NAMALWA (cell line): ENCODE results near the gene MAB21L4.

Source experiments
- DNase-seq: peaks from one replicate; pipeline ENCODE4 v3.0.0-alpha.2; 2015; ENCODE audit warnings: low spot score

The MAB21L4 gene

DNA sequence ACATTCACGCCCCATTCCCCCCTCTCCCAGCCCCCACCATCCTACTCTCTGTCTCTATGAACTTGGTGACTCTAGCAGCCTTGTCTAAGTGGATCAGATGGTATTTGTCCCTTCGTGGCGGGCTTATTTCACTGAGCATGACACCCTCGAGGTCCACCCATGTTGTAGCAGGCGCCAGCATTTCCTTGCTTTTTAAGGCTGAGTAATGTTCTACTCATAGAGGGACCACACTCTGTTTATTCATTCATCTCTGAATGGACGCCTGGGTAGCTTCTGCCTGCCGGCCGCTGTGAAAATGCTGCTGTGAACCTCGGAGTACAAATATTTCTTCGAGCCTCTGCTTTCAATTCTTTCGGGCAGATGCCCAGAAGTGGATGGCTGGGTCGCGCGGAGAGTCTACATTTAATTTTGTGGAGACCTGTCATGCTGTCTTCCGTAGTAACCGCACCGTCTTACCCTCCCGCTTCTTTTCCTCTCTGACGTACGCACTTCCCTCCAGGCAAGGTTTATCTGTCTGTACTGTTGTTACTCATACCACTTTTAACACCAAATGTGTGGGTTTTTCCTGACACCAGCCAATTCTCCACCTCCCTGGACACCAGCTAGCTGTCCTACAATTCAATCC is 15.8 kb upstream of the MAB21L4 start:
- DNase-seq: no peak

DNA sequence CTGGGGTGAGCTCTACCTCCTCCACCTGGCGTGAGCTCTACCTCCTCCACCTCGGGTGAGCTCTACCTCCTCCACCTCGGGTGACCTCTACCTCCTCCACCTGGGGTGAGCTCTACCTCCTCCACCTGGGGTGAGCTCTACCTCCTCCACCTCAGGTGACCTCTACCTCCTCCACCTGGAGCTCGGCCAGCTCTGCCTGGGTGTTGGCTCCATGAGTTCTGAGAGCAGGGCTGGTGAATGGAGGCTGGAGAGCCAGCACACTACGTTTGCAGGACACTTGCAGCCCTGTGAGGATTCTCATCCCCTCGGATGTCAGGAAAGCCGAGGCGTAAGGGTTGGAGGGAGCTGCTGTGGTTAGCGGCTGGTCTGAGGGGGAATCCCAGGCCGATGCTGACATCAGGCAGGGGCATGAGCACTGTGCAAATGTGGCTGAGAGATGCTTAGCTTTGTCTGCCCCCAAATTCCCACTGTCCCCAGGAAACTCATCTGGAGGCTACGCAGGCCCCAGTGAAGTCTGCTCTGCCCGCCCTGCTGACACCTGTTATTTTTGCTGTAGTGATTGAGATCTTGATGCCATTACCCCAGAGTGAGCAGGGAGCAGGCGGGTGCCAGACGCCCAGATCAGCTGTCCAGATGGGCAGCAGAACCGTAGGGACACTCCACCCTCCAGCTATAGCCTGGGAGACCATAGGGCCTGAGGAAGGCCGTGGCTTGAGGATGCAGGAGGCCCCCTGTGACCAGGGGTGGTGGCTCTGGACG is 13.4 kb upstream of the MAB21L4 start:
- DNase-seq: no peak

DNA sequence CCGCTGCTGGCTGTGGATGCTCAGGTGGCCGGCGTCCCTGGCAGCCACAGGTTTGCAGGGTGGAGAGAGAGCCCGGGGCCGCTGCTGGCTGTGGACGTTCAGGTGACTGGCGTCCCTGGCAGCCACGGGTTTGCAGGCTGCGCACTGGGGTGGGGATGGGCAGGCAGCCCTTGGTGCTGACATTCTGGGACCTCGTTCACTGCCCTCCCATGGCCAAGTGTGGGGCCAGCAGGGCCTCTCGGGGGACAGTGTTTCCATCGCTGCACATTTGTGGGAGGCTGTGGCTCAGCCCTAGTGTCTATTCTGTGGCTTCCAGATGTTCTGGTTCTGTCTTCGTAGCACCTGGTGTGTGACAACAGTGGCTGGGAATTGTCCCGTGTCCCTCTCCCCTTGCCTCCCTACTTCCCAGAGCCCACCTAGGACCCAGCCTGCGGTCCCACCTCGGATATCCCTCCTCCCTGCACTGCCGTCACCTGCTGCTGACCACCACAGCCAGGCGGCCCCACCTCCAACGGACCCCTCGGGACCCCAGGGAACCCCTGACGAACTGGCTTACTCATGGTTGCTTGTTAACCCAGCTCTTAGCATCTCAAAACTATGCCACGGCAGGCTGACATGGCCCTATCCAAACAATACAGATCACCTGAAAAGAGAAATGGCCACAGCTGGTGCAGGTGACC is 11.1 kb upstream of the MAB21L4 start:
- DNase-seq: no peak

DNA sequence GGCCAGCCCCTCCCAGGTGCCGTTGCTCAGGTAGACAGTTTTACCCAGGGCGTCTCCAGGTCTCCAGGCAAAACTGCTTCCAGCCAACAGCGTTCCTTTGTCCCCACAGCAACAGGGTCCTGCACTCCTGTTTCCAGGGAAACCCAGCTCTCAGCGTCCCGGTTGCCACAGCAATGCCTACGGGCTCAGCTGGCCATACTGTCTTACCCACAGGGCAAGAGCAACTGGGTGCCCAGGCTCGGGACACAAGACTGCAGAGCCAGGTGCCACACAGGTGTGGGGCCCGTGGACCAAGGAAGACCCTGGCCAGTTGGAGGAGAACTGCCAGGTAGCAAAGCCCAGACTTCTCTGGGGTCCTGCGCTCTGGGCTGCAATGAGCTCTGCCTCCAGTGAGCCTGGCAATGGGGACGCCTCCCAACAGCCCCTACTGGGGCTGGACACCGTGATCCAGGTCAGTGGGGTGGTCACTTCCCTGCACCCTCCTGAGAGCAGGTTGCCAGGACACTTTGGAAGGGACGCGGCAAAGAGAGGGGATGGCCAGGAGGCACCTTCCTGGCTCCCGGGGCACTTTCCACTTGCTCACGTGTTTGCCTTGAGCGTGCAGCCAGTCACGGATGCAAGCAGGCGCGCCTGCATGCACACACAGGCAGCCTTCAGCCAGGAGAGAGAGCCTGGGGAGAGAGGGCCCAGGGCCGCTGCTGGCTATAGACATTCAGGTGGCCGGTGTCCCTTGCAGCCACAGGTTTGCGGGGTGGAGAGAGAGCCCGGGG is 10.4 kb upstream of the MAB21L4 start, which contains the start of gene CROCC2:
Gene CROCC2 (plus strand): TSS at position 196 of the 770 bp plus-strand sequence. CDS start 178 bp downstream, at position 374.
- DNase-seq: no peak

DNA sequence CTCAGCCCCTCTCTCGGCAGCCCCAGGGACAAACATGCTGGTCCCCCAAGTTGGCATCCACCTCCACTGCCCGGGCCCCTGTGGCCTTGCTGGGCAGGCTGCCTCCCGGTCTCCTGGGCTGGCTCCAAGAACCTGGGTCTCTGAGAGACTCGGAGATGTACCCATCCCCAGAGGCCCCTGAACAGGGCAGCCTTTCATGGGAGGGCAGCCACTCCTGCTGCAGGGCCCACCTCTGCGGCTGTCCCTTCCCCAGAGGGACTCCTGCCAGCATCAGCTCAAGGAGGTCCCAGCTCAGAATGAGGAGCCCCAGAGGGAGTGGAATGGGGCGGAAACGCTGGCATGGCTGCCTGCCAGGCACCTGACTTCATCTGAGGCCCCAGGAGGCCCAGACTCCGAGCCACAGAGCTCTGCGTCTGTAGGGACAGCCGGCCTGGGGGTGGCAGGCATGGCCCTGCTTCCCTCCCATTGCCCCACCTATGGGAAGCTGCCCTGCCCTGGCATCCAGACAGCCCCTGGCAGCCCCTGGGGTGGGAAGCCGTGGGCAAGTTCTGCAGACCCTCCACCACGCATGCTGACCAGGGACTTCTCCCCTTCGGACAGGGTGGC is 9.3 kb upstream of the MAB21L4 start:
- no peak for DNase-seq

DNA sequence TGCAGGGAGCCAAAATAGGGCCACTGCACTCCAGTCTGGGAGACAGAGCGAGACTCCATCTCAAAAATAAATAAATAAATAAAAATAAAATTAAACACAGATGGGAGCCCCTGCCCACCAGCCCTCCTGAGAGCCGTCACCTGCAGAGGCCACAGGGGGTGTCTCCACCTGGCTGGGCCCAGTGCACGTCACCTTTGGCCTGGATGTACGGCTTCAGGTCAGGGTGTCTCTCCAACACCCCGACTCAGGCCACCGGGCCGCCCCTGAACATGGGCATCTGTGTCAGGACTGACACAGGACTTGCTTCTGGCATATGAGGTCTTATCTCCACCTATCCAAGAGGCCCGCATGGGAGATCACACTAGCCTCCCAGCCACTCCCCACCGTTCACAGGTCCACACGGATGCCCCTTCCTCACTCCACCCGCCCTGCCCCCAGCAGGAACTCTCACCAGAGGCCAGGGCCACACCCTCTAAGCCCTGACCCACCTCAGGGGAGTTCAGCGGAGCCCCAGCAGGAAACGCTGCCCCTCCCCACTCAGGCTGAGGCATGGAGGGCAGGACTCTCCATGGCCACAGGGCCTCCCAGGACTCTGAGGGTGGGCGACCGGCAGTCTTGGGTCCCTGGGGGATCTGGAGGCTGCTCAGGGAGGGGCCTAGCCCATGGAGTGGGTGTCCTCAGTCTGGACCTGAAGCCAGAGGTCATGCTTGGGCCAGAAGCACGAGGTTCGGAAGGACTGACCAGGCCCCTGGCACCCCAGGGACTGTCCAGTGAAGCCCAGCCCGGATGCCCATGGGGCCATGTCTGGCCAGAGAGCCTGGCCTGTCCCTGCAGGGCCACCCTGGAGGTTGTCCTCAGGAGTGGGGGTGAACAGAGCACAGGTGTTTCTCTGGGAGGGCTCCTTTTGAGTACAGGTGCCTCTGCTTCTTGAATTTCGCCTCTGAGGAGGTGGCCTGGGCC is 8.5 kb upstream of the MAB21L4 start:
- no peak for DNase-seq

DNA sequence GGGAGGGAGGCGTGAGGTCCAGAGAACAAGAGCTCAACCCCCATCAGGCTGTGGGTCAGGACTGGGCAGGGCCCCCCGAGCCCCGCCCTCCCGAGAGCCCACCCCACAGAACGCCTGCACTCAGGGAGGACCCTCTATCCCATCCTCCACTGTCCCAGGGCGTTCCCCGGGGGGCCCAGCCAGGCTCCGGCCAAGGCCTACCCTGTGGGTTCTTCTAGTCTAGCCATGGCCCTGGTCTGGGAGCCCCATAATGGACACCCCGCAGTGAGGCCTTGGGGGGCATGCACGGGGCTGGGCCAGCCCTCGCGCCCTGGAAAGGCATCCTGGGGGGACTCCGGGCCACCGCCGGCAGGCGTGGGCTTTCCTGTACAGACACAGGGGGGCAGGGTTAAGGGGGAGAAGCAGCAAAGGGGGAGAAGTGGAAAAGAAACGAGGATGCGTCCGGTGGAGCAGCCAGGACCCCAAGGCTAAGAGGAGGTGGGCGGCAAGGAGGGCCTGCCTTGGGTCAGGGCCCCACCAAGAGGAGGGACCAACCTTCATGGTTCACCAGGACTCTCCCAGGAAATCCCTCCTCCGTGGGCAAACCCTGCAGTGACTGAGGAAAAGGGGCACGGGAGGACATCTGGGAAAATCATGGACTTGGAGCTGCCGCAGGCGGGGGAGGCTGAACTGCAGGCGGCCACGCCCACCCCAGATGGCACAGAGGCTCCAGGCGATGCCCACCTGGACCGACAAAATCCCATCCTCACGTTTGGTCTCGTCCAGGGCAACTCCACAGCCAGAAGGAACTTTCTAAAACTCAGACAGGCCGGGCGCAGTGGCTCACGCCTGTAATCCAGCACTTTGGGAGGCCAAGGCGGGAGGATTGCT is 7.5 kb upstream of the MAB21L4 start:
- no peak for DNase-seq

DNA sequence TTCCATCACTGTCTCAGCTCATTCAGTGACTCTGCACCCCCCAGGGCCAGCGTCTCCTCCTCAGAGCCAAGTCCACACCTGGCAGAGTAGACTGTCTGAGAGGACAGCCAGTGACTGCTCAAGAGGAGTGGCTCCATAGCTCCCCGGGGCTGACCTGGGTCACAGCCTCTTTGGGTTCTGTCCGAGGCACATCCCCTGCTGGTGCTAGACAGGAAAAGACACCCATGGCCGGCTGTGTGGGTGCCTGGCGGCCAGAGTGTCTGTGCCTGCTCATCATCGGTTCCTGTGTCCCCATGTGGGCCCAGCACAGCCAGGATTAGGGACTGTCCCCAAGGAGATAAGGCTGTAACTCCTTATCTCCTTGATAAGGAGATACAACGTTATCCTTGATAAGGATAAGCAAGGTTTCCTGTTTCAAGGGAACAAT is 6.7 kb upstream of the MAB21L4 start:
- no peak for DNase-seq

DNA sequence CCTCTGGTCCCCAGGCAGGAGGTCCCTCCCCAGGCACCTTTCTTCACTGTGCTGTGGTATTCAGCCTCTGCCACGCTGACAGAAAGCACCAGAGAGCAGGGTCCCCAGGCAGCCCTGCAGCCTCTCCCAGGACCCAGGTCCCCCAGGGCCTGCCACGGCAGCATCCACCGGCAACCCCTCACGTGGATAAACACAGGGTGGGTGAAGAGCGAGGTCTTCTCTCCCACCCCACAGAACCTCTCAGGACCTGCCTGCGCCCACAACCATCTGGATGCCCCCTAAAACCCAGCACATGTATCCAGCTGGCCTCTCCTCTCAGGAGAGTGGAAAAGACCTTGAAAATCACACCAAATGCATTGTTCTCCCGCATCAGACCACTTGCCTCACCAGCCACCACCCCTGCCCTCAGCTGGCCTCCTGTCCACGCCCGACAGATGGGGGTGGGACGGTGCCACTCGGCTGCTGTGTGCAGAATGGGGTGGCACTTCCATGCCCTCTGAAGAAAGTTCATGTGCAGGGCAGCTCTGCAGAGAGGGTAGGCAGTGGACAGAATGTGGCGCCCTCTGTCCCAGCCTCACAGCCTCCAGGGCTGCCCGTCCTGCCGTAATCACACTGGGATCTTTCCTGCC is 6.1 kb upstream of the MAB21L4 start:
- DNase-seq: no peak

DNA sequence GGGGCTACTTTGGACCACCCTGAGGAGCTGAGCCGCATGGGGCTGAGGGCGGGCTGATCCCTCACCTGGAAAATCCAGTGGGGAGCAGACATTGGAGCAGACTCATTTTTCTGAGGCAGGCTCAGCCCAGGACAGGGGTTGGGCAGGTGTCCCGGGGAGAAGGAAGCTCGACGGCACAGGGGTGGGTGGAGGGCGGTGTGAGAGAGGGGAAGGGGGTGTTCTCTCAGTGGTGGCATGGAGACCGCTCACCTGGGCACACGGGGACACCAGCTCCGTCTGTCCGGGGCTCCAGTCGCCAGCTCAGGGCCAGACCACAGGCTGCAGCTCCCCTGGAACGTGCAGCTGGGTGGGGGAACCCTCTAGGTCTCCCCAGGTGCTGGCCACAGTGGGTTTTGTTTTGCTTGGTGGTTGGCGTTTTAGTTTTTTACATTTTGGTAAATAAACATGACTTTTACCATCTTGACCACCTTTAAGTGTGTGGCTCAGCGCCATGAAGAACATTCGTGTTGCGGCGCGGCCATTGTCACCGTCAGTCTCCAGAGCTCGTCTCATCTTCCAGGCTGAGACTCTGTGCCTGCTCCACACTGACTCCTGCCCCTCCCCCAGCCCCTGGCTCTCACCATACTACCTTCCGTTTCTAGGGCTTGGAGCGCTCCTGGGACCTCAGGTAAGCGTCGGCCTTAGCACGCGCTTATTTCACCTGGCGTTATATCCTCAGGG is 4.3 kb upstream of the MAB21L4 start:
- no peak for DNase-seq

DNA sequence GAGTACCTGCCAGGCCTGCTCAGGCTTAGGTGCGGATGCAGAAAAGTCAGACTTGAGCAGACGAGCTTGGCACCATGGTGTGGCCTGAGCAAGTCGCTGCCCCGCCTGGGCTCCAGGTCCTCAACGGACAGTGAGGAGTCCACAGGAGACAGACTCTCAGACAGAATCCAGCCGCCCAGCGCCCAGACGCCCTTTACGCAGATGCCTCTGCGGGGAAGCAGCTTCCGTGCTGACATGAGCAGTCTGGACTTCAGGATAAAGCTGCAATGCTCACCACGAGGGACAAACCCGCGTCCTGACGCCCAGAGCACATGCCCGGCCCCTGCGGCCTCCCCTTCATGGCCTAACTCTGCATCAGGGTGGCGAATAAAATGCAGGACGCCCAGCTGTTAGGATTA is 3.5 kb upstream of the MAB21L4 start:
- no peak for DNase-seq

DNA sequence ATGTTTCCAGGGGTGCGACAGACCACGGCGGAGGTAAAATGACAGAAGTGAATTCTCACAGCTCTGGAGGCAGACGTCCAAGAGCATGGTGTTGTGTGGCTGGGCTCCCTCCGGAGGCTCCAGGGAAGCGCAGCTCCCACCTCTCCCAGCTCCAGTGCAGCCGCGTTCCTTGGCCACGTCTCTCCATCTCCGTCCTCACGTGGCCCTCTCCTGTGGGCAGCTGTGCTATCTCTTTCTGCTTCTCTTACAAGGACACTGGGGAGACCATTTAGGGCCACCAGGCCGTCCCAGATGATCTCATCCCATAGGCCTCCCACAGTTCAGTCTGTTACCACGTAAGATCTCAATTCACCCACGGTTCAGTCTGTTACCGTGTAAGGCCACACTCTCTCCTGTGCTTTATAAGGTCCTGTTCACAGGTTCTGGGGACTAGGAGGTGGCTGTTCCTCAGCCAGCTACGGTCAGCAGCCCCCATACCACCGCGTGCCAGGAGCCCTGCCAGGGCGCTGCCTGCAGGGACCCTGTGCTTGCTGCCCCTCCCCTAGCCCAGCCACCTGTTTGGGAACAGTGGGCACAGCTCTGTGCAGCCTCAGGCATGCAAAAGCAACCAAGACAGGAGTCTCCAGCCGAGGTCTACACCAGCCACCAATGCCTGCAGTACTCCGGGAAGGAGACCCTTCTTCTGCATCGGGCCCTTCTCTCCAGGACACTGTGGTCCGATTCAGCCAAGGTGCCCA is 2.9 kb upstream of the MAB21L4 start:
- no peak for DNase-seq

DNA sequence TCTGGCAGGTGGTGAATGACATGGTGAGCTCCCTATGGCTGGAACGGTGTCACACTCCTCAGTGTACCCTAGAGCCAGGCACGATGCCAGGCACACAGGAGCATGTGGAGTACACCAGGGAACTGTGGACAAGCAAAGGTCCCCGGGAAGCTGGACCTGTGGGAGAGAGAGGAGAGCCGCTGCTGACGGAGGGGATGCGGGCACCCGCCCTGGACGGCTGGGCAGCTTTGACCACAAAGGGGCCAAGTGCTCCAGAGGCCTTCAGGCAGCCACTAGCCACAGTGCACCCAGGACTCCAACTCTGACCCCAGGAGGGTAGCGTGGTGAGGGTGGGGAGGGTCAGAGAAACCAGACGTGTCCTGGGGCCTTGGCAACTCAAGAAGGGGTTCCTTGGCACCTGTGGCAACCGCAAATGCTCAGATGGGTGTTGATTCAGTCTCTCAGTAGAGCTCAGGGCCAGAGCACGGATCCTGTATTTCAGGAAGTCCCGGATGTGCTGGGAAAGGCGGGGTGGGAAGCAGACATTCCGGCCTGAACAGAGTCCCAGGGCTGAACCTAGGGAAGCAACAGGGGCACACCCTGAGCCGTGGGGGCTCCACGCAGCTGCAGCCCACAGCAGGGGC is 2.3 kb upstream of the MAB21L4 start:
- no peak for DNase-seq

DNA sequence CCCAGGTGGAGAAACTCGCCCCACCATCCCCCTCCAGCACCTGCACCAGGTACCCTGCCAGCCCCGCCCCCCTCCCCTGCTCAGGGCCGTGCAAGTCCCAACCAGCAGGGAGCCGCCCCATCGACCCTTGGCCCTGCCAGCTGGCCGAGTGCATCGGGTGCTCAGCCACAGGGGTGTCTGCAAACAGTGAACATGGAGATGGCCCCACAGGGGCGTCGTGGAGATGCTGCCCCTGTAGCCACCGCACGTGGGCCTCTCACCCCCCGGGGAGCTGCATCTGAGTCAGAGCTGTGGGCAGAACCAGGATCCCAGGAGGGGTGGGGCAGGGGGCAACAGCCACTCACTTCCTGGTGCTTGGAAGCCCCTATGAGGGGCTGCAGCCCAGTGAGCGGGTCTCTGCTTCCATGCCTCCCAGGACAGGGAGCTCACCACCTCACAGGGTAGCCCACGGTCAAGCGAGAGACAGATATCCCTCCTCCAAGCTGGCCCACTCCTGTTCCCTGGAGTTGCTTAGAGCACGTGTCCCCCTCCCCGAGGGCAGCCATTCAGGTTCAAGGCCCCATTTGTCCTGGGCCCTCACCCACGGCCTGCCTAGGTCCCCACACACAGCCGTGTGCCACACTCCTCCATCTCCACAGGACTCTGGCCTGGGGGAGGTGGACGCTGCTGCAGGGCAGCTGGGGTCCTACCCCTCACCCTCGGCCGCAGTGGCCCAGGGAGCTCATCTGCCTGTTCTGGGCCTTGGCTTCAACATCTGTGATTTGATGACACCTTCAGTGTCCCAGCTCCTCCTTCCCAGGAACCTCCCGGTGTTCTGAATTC is 1.1 kb upstream of the MAB21L4 start:
- peak; percentile 15 for DNase-seq

DNA sequence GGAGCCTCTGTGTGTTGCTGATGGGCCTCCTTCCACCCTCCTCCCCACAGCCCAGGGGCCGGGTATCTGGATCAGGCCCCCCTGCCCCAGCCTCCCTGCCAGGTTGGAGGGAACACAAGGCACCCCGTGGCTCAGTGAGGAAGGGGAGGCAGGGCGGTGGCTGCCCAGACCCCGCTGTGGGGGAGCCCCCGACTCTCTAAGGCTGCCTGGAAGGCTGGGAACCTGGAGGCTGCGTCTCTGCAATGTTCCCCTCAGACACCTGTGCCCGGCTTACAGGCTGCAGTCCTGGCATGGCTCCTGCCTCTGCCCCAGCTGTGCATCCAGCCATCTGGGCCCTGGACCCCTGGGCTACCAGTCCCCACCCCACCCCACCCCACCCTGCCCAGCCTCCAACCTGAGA is 438 bp upstream of the MAB21L4 start:
- DNase-seq: no peak

DNA sequence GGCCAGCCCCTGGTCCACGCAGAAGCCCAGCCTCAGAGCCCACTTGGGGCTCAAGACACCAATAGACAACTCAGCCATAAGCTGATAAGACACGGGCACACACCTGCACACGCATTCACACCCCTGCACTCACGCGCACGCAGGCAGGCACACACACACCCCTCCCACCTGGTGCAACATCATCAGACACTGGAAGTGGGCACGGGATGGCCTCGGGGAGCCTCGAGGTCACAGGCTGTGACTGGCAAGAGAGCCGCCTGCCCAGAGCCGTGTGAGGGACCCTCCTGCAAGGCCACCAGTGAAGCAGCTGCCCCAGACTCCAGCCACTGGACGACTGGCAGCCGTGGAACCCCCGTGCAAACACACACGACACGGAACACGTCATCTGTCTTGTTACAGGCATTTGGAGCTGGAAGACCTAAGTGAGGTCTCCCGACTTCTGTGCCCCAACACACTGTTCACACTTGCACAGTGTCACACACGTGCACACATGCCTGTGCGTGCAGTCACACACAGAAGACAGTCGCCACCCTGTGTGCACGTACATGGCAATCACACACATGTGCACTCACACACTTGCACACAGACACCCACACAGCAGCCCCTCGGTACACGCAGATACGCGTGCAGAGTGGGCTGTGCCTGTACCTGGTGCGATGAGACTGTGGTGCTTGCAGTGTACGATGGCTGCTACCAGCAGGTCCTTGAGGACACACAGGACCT is 959 bp downstream of the MAB21L4 start:
- DNase-seq: no peak
